Naive thymus-derived CD8-positive, alpha-beta T cell (primary cell): ENCODE results near the gene INTS6L. TPM values are rescaled to one million over a fixed set of nuclear protein-coding genes. Genes with fewer than 3 reads are reported as not detected.

Experiments used
- polyA plus RNA-seq, 3 donors: library from polyadenylated mRNA; unstranded; fragments of 300-500 nt; fragmentation: Illumina TruSeq; gene quantifications; one replicate each; pipeline ENCODE4 v1.2.3, GENCODE V29; 2021
- total RNA-seq, 8 experiments: library from RNA in 2 of 8; stranded (reverse) in 2 of 8; gene quantifications; one replicate each; pipeline ENCODE4 v1.2.3 and lab custom pipeline; 2021 to 2026

Gene INTS6L
- total and polyA plus RNA-seq, 5 experiments from 2014 or later = 4.1 to 42.3 (median 7.4) TPM

Other genes starting within 250 kb of the INTS6L start
- not detected for gene ETDC, start 211.2 kb upstream of the INTS6L start, total RNA-seq
- not detected for gene ETDC, start 211.2 kb upstream of the INTS6L start, polyA plus RNA-seq
- gene ZNF75D, start 176.6 kb upstream of the INTS6L start, total RNA-seq = 10 to 100 TPM; 17.7 to 19.4 TPM
- gene ZNF75D, start 176.6 kb upstream of the INTS6L start, polyA plus RNA-seq = 10 to 100 TPM in 2 of 3 donors, 1 to 10 TPM in 1; 9.8 to 12.0 (median 10.5) TPM
- 1 to 10 TPM; 5.3 to 5.5 TPM for gene ZNF449, start 175.9 kb upstream of the INTS6L start, total RNA-seq
- 1 to 10 TPM in 2 of 3 donors, under 1 TPM in 1; 0.71 to 2.0 (median 1.2) TPM for gene ZNF449, start 175.9 kb upstream of the INTS6L start, polyA plus RNA-seq
- gene SMIM10L2A, start 98.7 kb upstream of the INTS6L start, total RNA-seq = 1 to 10 TPM; 5.0 to 5.5 TPM
- gene SMIM10L2A, start 98.7 kb upstream of the INTS6L start, polyA plus RNA-seq = under 1 TPM; 0.25 to 0.46 (median 0.36) TPM
- gene CT45A1, start 193.0 kb downstream of the INTS6L start, total RNA-seq = not detected
- gene CT45A1, start 193.0 kb downstream of the INTS6L start, polyA plus RNA-seq = not detected
- not detected for gene CT45A3, start 247.5 kb downstream of the INTS6L start, total RNA-seq
- not detected for gene CT45A3, start 247.5 kb downstream of the INTS6L start, polyA plus RNA-seq